IMR-90 (cell line): ENCODE data around the gene GNB1L. TPM values are rescaled to one million over a fixed set of nuclear protein-coding genes. Genes with fewer than 3 reads are reported as not detected.
"Not testable (repeated sequence)": the region's sequence is repeated elsewhere in the genome, so short reads cannot be mapped to it uniquely, and the experiment has no call there.

ENCODE experiments used
- ATAC-seq: fragments of 200-7000 bp; cut with Tn5 transposase; 2 replicates; pipeline ENCODE4 v1.9.1; 2020; ENCODE audit warnings: low read depth, mild to moderate bottlenecking, moderate library complexity
- BruUV-seq: library from RNA; stranded (reverse); fragments of 400-500 nt; replicated peaks from 2 replicates; lab custom pipeline; 2021; lab: Mats Ljungman, UMichigan
- CTCF ChIA-PET: fragments of 300-600 bp; formaldehyde crosslinking; extraction: SDS; loops from one replicate; lab custom pipeline; 2021; ENCODE audit warnings: antibody characterized with exemption; lab: Yijun Ruan, JAX
- POLR2A ChIA-PET: fragments of 300-600 bp; sonication (Branson Sonifier 250); formaldehyde crosslinking; loops from one replicate; lab custom pipeline; 2022; ENCODE audit warnings: antibody characterized with exemption; ENCODE audit not compliant: unreplicated experiment; lab: Charles Lee
- DNase-seq: peaks from one replicate; pipeline ENCODE4 v3.0.0; 2013
- H2AFZ ChIP-seq: replicated peaks from 2 replicates; pipeline ENCODE3; 2013; ENCODE audit warnings: low read length, mild to moderate bottlenecking; ENCODE audit not compliant: poor library complexity
- H2AK5ac ChIP-seq: 2 replicates; pipeline ENCODE4 v1.6.1; 2013; ENCODE audit warnings: low read depth, low read length, inconsistent platforms
- H2AK9ac ChIP-seq: replicated peaks from 2 replicates; pipeline ENCODE3; 2013; ENCODE audit warnings: mild to moderate bottlenecking, low read depth, low read length, moderate library complexity; ENCODE audit not compliant: poor library complexity
- H2BK120ac ChIP-seq: 2 replicates; pipeline ENCODE4 v1.6.1; 2013; ENCODE audit warnings: low read depth, low read length, inconsistent platforms
- H2BK15ac ChIP-seq: 3 replicates; pipeline ENCODE4 v1.6.1; 2013; ENCODE audit warnings: low read depth, low read length, inconsistent platforms
- H2BK20ac ChIP-seq: 2 replicates; pipeline ENCODE4 v1.6.1; 2013; ENCODE audit warnings: low read depth, mild to moderate bottlenecking, inconsistent platforms, low read length, moderate library complexity
- H2BK5ac ChIP-seq: 2 replicates; pipeline ENCODE4 v1.6.1; 2013; ENCODE audit warnings: mild to moderate bottlenecking, low read depth, low read length, inconsistent platforms; ENCODE audit not compliant: poor library complexity, severe bottlenecking
- H3K14ac ChIP-seq: replicated peaks from 2 replicates; pipeline ENCODE4 v1.6.1; 2013; ENCODE audit warnings: low read depth, low read length, inconsistent platforms
- H3K18ac ChIP-seq: 2 replicates; pipeline ENCODE4 v1.6.1; 2013; ENCODE audit warnings: low read depth, low read length, control low read depth
- H3K23ac ChIP-seq: 2 replicates; pipeline ENCODE4 v1.6.1; 2013; ENCODE audit warnings: low read depth, low read length, inconsistent platforms
- H3K27ac ChIP-seq: 2 replicates; pipeline ENCODE4 v1.5.1; 2013; ENCODE audit warnings: mild to moderate bottlenecking, control low read depth, low read length; ENCODE audit not compliant: insufficient read depth
- H3K27me3 ChIP-seq: 2 replicates; pipeline ENCODE4 v1.6.1; 2013; ENCODE audit warnings: low read length; ENCODE audit not compliant: control insufficient read depth, insufficient read depth
- H3K36me3 ChIP-seq: 2 replicates; pipeline ENCODE4 v1.6.1; 2013; ENCODE audit warnings: low read length, mixed read lengths; ENCODE audit not compliant: control insufficient read depth, insufficient read depth
- H3K4ac ChIP-seq: 2 replicates; pipeline ENCODE4 v1.6.1; 2013; ENCODE audit warnings: low read depth, low read length, inconsistent platforms
- H3K4me1 ChIP-seq: 2 replicates; pipeline ENCODE4 v1.6.1; 2013; ENCODE audit warnings: low read length, mixed read lengths; ENCODE audit not compliant: control insufficient read depth, insufficient read depth
- H3K4me2 ChIP-seq: 2 replicates; pipeline ENCODE4 v1.6.1; 2013; ENCODE audit warnings: low read depth, mild to moderate bottlenecking, control low read depth, low read length, moderate library complexity
- H3K4me3 ChIP-seq: 2 replicates; pipeline ENCODE4 v1.5.1; 2013; ENCODE audit warnings: low read depth, mild to moderate bottlenecking, control low read depth, low read length, moderate library complexity; ENCODE audit not compliant: insufficient read depth
- H3K56ac ChIP-seq: 2 replicates; pipeline ENCODE4 v1.6.1; 2013; ENCODE audit warnings: low read length, inconsistent platforms; ENCODE audit not compliant: insufficient read depth; ENCODE audit errors: extremely low read depth
- H3K79me1 ChIP-seq, 2 experiments: 2 replicates each; pipeline ENCODE4 v1.6.1; 2013; ENCODE audit warnings: low read length in 2 of 2, inconsistent platforms in 1 of 2, low read depth in 1 of 2
- H3K9ac ChIP-seq: 2 replicates; pipeline ENCODE4 v1.6.1; 2013; ENCODE audit warnings: low read depth, low read length, control low read depth
- H3K9me1 ChIP-seq: 2 replicates; pipeline ENCODE4 v1.6.1; 2013; ENCODE audit warnings: low read length, inconsistent platforms; ENCODE audit not compliant: insufficient read depth
- H3K9me3 ChIP-seq: 2 replicates; pipeline ENCODE4 v1.6.1; 2013; ENCODE audit warnings: low read length; ENCODE audit not compliant: control insufficient read depth, insufficient read depth
- H4K20me1 ChIP-seq: 2 replicates; pipeline ENCODE4 v1.6.1; 2013; ENCODE audit warnings: low read length, inconsistent platforms; ENCODE audit not compliant: insufficient read depth
- H4K5ac ChIP-seq: 2 replicates; pipeline ENCODE4 v1.6.1; 2013; ENCODE audit warnings: mild to moderate bottlenecking, low read depth, low read length, control low read depth
- H4K8ac ChIP-seq, 2 experiments: 2 replicates each; pipeline ENCODE4 v1.6.1; 2013; ENCODE audit warnings: low read depth in 2 of 2, low read length in 2 of 2, control low read depth in 1 of 2, inconsistent platforms in 1 of 2
- H4K91ac ChIP-seq: 2 replicates; pipeline ENCODE4 v1.6.1; 2013; ENCODE audit warnings: low read depth, low read length, inconsistent platforms; ENCODE audit not compliant: insufficient read depth
- WGBS, 2 experiments: methylation state at CpG; one replicate each; pipeline versions ENCODE4 v1.1.5 to v1.1.7; 2013; ENCODE audit warnings: missing lambda C conversion rate in 2 of 2; ENCODE audit not compliant: insufficient read length in 1 of 2; ENCODE audit errors: extremely low coverage in 2 of 2; 5-methylcytosine and 5-hydroxymethylcytosine counted together
- dilution Hi-C: fragments of 300-500 bp; cut with HindIII; formaldehyde crosslinking; loops from one replicate; pipeline ENCODE4 v1.14.3; 2018; ENCODE audit warnings: low sequenced_read_pairs; ENCODE audit not compliant: unreplicated experiment
- in situ Hi-C: fragments of 300-500 bp; cut with MboI; formaldehyde crosslinking; loops from 3 replicates; pipeline ENCODE4 v1.14.3; 2019; ENCODE audit warnings: low sequenced_read_pairs, inconsistent platforms, mixed read lengths
- intact Hi-C: fragments of 100-400 bp; cut with micrococcal nuclease; formaldehyde crosslinking; loops from 2 replicates; pipeline ENCODE4 v1.10.0; 2022
- polyA plus RNA-seq, 3 experiments: library from polyadenylated mRNA; depleted of rRNA; stranded (reverse); fragments of >200 nt; gene quantifications; 2 replicates each; pipeline ENCODE4 v1.2.3, GENCODE V29; 2012; ENCODE audit warnings: low replicate concordance in 1 of 3
- total RNA-seq: library from RNA; depleted of rRNA; stranded (reverse); fragments of >200 nt; gene quantifications from 2 replicates; pipeline ENCODE4 v1.2.3, GENCODE V29; 2012

GNB1L gene
- total and polyA plus RNA-seq, 2 of the 4 experiments (the other 2 are of a cell fraction), result 2.5 to 4.4 TPM

DNA sequence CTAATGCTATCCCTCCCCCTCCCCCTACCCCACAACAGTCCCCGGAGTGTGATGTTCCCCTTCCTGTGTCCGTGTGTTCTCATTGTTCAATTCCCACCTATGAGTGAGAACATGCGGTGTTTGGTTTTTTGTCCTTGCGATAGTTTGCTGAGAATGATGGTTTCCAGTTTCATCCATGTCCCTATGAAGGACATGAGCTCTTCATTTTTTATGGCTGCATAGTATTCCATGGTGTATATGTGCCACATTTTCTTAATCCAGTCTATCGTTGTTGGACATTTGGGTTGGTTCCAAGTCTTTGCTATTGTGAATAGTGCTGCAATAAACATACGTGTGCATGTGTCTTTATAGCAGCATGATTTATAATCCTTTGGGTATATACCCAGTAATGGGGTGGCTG is 77.5 kb downstream of the GNB1L start:
- H2BK5ac ChIP-seq, ATAC-seq, H3K56ac ChIP-seq, H3K18ac ChIP-seq, H3K27ac ChIP-seq, H4K91ac ChIP-seq, H3K23ac ChIP-seq, H3K9me3 ChIP-seq, H2BK15ac ChIP-seq, dilution Hi-C loops, H4K8ac ChIP-seq, H3K4me1 ChIP-seq, CTCF ChIA-PET, in situ Hi-C loops, H2AK5ac ChIP-seq, H2BK120ac ChIP-seq, BruUV-seq, H4K5ac ChIP-seq, H3K36me3 ChIP-seq, H2AK9ac ChIP-seq, POLR2A ChIA-PET, H3K14ac ChIP-seq, DNase-seq, intact Hi-C loops, H3K4ac ChIP-seq, H3K9ac ChIP-seq, H4K20me1 ChIP-seq, H3K9me1 ChIP-seq, H3K4me2 ChIP-seq, H2BK20ac ChIP-seq, H2AFZ ChIP-seq, H3K79me1 ChIP-seq, H3K4me3 ChIP-seq: not testable (repeated sequence)
- H3K27me3 ChIP-seq, result peaks cover 28% of the 10 kb centered on the region
- WGBS, 2 experiments, result no CpG with 5 or more reads among the region's 6 CpGs
